Prostate gland (tissue), 2 donors: ENCODE data around the gene FOSL1. TPM values are rescaled to one million over a fixed set of nuclear protein-coding genes. Genes with fewer than 3 reads are reported as not detected.

Experiments used
- DNase-seq: peaks from one replicate; pipeline ENCODE4 v3.0.0-alpha.2; 2019; ENCODE audit warnings: low spot score
- H3K27ac ChIP-seq, 2 donors: fragments of 200-600 bp; sonication (generic); 2 replicates each; pipeline ENCODE4 v1.5.1; 2017 to 2019
- H3K27me3 ChIP-seq: fragments of 200-600 bp; sonication (generic); replicated peaks from 2 replicates; pipeline ENCODE4 v1.5.1; 2019; ENCODE audit not compliant: insufficient read depth
- H3K36me3 ChIP-seq, 2 donors: fragments of 200-600 bp; sonication (generic); 1 replicate in 1 of 2; 2 replicates in 1 of 2; pipeline versions ENCODE4 v1.5.1 to v1.8.1; 2017 to 2019
- H3K4me1 ChIP-seq: fragments of 200-600 bp; sonication (generic); replicated peaks from 2 replicates; pipeline ENCODE4 v1.5.1; 2019
- H3K4me3 ChIP-seq, 2 donors: fragments of 200-600 bp; sonication (generic); 2 replicates each; pipeline ENCODE4 v1.5.1; 2017 to 2019
- H3K9me3 ChIP-seq: fragments of 200-600 bp; sonication (generic); 2 replicates; pipeline ENCODE4 v1.5.1; 2017
- POLR2A ChIP-seq: fragments of 450-650 bp; IDR thresholded peaks from one replicate; pipeline ENCODE4 v1.6.1; 2016; ENCODE audit warnings: antibody characterized with exemption, mild to moderate bottlenecking
- POLR2AphosphoS5 ChIP-seq: sonication (generic); formaldehyde crosslinking; IDR thresholded peaks from one replicate; pipeline ENCODE4 v1.6.1; 2017; ENCODE audit warnings: antibody characterized with exemption
- WGBS: methylation state at CpG from one replicate; pipeline ENCODE4 v1.1.5; 2018; 5-methylcytosine and 5-hydroxymethylcytosine counted together
- intact Hi-C: fragments of 100-400 bp; cut with DNase I; formaldehyde crosslinking; loops from one replicate; pipeline ENCODE4 v1.14.2; 2022
- total RNA-seq, 2 donors: library from RNA; depleted of rRNA; stranded (reverse); fragments of >200 nt; gene quantifications; one replicate each; pipeline ENCODE4 v1.1.0, GENCODE V29; 2016
- TF ChIP-seq, protein P1 (sequence below), 4 experiments: fragments of 200-600 bp in 2 of 4; fragments of 450-650 bp in 2 of 4; sonication (generic) in 2 of 4; IDR thresholded peaks; 1 replicate in 3 of 4; 2 replicates in 1 of 4; pipeline ENCODE4 v1.5.1; 2016 to 2019; ENCODE audit warnings: antibody characterized with exemption in 4 of 4, mild to moderate bottlenecking in 2 of 4, moderate library complexity in 2 of 4

Gene FOSL1
- total RNA-seq, 2 donors from 2014 or later = 2.6 to 3.4 TPM

- H3K4me3 ChIP-seq = peak overlapping the region; percentile 99
- TF ChIP-seq POLR2AphosphoS5 (no peak), POLR2A (no peak)
- TF ChIP-seq, protein P1, sequence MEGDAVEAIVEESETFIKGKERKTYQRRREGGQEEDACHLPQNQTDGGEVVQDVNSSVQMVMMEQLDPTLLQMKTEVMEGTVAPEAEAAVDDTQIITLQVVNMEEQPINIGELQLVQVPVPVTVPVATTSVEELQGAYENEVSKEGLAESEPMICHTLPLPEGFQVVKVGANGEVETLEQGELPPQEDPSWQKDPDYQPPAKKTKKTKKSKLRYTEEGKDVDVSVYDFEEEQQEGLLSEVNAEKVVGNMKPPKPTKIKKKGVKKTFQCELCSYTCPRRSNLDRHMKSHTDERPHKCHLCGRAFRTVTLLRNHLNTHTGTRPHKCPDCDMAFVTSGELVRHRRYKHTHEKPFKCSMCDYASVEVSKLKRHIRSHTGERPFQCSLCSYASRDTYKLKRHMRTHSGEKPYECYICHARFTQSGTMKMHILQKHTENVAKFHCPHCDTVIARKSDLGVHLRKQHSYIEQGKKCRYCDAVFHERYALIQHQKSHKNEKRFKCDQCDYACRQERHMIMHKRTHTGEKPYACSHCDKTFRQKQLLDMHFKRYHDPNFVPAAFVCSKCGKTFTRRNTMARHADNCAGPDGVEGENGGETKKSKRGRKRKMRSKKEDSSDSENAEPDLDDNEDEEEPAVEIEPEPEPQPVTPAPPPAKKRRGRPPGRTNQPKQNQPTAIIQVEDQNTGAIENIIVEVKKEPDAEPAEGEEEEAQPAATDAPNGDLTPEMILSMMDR (IDR thresholded peaks at IDR 0.05) = no peak
- peaks cover 12 to 25% of the 10 kb centered on the region in 2 donors for H3K36me3 ChIP-seq
- H3K27me3 ChIP-seq = no peaks in the 10 kb centered on the region
- H3K27ac ChIP-seq = peak overlapping the region; percentile 94 to 96
- DNase-seq = no peak
- 11% methylated on average over 13 of the region's 14 CpGs for WGBS
- intact Hi-C loops = loop anchor here (2.0 kb wide), 1 partner anchor 142 kb away; the partner anchor contains the start of genes BANF1 and EIF1AD
- no peaks in the 10 kb centered on the region for H3K9me3 ChIP-seq
- H3K4me1 ChIP-seq = peaks cover 10% of the 10 kb centered on the region
Observed at GRCh38 chr11:65861165-65861505, 39.1 kb downstream of the FOSL1 start.

- intact Hi-C loops = loop anchor here (1.0 to 2.0 kb wide), 2 partner anchors 59 to 142 kb away; partner anchors contain the start of genes BANF1, C11orf68, DRAP1 and EIF1AD
- 1% methylated on average over 56 of the region's 78 CpGs for WGBS
- H3K27ac ChIP-seq = peak within 1 kb of the TSS; percentile 94 to 96
- no peaks in the 10 kb centered on the region for H3K27me3 ChIP-seq
- peak; percentile 97 for DNase-seq
- H3K4me3 ChIP-seq = peak within 1 kb of the TSS; percentile 99
- TF ChIP-seq POLR2AphosphoS5 (peak; percentile 97), POLR2A (peak; percentile 57)
- TF ChIP-seq, protein P1 (IDR thresholded peaks at IDR 0.05) = peak; percentile 70 to 97 (median 92)
- peaks cover 12% of the 10 kb centered on the region for H3K4me1 ChIP-seq
- H3K9me3 ChIP-seq = no peaks in the 10 kb centered on the region
- H3K36me3 ChIP-seq = peaks cover 15 to 31% of the 10 kb centered on the region in 2 donors
Observed at GRCh38 chr11:65860278-65861164, 39.7 kb downstream of the FOSL1 start, which contains the start of gene MUS81. MUS81 (plus strand) TSS chr11:65860433; CDS start chr11:65860754, 321 bp downstream.

DNA sequence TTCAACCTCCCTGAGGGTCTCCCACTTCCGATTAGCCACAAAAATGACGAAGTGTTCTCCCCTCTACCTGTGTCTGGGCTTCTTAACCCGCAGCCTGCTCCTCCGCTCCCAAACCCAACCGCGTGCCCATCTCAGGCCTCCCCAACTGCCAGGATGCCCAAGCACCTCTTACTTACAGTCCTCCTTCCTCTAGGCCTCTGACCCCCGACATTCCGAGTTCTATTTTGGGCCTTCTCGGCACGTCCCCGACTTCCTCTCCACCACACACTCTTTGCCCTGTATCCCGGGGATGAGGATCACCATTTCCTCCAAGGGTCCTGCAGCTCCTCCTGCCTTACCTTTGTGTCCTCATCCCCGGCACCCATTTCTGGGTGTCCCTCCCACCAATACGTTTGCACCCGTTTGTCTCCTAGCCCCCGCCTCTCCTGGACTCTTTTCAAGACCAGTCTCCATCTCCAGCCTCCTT lies 40.3 kb downstream of the FOSL1 start:
- TF ChIP-seq POLR2AphosphoS5 (no peak), POLR2A (no peak)
- TF ChIP-seq, protein P1 (IDR thresholded peaks at IDR 0.05) = no peak
- Histone ChIP-seq H3K36me3 (peaks cover 15 to 37% of the 10 kb centered on the region in 2 donors), H3K27me3 (no peaks in the 10 kb centered on the region), H3K9me3 (no peaks in the 10 kb centered on the region), H3K27ac (peak overlapping the region; percentile 94 to 96), H3K4me1 (peaks cover 12% of the 10 kb centered on the region), H3K4me3 (peak overlapping the region; percentile 99)
- under 1% methylated on average over 16 of the region's 16 CpGs for WGBS
- intact Hi-C loops = loop anchor here (1.0 to 2.0 kb wide), 3 partner anchors 13 to 143 kb away; partner anchors contain the start of genes BANF1, C11orf68, DRAP1 and EFEMP2
- no peak for DNase-seq

DNA sequence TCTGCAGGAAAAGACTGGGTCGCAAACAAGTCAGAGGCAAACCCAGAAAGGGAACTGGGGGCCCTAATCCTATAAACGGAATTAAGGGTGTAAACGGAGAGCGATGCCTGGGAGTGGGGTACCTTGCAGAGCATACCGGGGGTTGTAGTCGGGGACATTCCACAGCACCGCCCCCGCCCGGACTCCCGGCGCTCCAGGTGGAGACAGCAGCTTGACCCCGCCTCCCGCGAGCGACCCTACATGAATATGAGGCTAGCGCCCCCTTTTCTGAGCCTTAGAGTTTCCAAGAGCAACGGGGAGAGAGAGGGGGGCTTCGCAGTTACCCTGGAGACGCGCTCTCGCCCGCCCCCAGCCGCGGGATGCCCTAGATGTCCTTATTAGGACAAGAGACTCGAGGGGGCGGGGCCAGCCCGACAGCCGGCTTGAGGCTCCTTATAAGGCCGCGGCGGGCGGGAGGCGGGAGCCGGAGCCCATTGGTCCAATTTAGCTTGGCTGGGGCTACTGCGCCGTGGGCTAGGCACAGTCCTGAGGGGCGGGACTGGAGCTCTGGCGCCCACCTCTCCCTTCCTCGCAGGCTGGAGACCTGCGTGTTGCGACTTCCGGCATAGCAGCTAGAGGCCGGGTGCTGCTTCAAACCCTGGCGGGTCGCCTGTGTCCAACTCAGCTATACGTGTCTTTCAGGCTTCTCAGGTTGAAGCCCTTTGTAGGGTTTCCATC lies 40.9 kb downstream of the FOSL1 start:
- peaks cover 15 to 35% of the 10 kb centered on the region in 2 donors for H3K36me3 ChIP-seq
- intact Hi-C loops = loop anchor here (2.0 kb wide), 1 partner anchor 14 kb away; the partner anchor contains the start of gene EFEMP2
- no peaks in the 10 kb centered on the region for H3K9me3 ChIP-seq
- under 1% methylated on average over 38 of the region's 46 CpGs for WGBS
- H3K4me1 ChIP-seq = peaks cover 12% of the 10 kb centered on the region
- H3K27me3 ChIP-seq = no peaks in the 10 kb centered on the region
- DNase-seq = peak; percentile 99
- peak overlapping the region; percentile 99 for H3K4me3 ChIP-seq
- TF ChIP-seq, protein P1 (IDR thresholded peaks at IDR 0.05) = peak in 1 of 4 experiments; percentile 32
- TF ChIP-seq POLR2AphosphoS5 (peak; percentile 96), POLR2A (peak; percentile 87)
- peak overlapping the region; percentile 94 to 96 for H3K27ac ChIP-seq
